ENCODE data around the gene HNRNPUL1. TPM values are rescaled to one million over a fixed set of nuclear protein-coding genes. Genes with fewer than 3 reads are reported as not detected.

HNRNPUL1 gene
- 75.9 TPM for total RNA-seq

DNA sequence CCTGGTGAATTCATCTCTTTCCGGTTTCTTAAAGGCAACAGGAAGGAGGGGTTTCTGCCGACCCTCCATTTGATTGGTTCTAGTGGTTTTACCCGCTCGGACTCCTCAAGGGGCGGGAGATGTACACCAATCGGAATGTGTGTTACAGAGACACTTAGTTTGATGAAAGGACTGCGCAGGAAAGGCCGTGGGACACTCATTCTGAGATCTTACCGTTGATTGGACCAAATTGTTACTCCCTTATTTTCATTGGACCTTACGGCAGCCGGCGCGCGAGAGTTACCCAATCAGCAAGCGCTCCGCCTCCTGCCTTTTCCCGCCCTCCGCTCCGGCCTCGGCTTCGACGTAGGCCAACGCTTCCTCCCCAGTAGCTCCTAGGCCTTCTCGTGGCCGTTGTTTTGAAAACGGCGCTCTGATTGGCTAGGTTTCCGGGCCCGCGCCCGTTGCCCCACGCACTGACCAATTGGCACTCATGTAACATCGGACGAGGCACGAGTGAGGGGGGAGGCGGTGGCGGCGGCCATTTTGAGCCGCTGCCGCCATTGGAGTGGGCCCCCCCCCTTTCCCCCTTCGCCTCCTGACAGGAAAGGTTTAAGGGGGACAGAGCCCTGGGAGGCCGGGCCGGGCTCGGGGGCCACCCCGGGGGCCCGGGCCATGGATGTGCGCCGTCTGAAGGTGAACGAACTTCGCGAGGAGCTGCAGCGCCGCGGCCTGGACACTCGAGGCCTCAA is at the start of gene HNRNPUL1:
Gene HNRNPUL1, plus strand, starts transcription at position 523 of the 731 bp plus-strand sequence. Its CDS starts 132 bp downstream, at position 655.

DNA sequence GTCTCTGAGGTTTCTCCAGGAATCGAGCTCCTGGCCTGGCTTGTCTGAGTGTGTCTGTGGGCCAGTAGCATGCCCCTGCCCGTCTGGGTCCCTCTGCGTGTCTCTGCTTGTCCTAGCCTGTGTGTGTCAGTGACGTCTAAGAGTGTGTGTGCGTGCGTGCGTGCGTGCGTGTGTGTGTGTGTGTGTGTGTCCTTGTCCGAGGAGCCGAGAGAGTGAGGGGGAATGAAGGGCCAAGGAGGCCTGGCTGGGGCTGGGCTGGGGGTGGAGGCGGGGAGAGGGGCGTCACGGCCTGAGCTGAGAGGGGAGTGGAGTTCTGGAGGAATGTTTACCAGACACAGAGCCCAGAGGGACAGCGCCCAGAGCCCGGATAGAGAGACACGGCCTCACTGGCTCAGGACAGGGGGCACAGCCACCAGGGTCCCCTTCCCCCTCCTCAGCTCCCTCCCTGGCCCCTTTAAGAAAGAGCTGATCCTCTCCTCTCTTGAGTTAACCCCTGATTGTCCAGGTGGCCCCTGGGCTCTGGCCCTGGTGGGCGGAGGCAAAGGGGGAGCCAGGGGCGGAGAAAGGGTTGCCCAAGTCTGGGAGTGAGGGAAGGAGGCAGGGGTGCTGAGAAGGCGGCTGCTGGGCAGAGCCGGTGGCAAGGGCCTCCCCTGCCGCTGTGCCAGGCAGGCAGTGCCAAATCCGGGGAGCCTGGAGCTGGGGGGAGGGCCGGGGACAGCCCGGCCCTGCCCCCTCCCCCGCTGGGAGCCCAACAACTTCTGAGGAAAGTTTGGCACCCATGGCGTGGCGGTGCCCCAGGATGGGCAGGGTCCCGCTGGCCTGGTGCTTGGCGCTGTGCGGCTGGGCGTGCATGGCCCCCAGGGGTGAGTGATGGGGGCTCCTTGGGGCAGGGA is 45.3 kb upstream of the HNRNPUL1 start, which contains the start of gene AXL:
Gene AXL, plus strand, starts transcription at position 609 of the 893 bp plus-strand sequence. Its CDS starts 170 bp downstream, at position 779.

GRCh38 chr19:41310033-41310831 is 46.1 kb downstream of the HNRNPUL1 start, which contains the start of gene CCDC97:
CCDC97 (plus strand) TSS chr19:41310172; CDS start chr19:41310311, 139 bp downstream.

DNA sequence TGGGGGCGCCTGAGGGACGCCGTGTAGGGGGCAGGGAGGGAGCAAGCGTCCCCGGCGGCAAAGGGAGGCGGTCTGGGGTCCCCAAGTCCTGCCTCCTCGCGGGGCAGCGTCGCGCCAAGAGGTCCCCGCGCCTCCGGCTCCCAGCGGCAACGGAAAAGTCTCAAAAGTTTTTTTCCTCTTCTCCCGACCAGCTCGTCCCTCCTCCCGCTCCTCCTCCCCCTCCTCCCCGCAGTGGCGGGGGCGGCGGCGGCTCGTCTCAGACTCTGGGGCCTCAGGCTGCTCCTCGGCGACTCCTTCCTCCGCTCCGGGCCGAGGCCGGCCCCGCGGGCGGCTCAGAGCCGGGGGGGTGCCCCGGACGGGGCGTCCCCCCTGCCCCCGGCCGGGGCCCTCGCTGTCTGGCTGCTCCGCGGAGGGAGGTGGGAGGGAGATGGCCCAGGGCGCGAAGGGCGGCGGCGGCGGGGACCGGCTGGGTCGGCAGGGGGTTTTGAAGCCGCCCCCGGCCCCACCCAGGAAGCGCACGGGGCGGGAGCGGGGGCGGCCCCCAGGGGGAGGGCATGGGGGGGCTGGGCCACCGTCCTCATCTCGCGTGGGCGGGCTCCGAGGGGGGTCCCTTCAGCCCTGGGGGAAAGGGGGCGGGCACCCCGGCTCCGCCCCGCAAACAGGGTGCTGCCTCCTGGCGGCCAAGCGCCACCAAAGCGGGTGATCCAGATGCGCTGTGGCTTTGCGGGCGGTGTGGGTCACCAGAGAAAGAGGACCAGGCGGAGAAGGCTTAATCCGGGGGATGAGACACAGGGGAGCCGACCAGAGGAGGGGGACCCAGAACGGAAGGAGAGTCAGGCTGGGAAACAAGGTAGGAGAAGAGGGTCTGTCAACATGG is 89.5 kb downstream of the HNRNPUL1 start, which contains the start of gene TGFB1:
Gene TGFB1, minus strand, starts transcription at position 457 of the 877 bp plus-strand sequence. CDS start 878 bp downstream, outside the sequence.

Small RNA genes lying within 50 kb of the gene (small RNA-seq; reads per million reads assigned to genes)
- gene RN7SL34P: not detected

Other genes with a start within 250 kb of the HNRNPUL1 start
- not detected for gene CYP2A13, start 175.9 kb upstream of the HNRNPUL1 start, total RNA-seq
- not detected for gene CYP2F1, start 149.9 kb upstream of the HNRNPUL1 start, total RNA-seq
- 3.2 TPM for gene CYP2S1, start 71.2 kb upstream of the HNRNPUL1 start, total RNA-seq
- gene AXL, start 45.1 kb upstream of the HNRNPUL1 start, total RNA-seq: 10.4 TPM
- 5.8 TPM for gene CCDC97, start 45.8 kb downstream of the HNRNPUL1 start, total RNA-seq
- 3.0 TPM for gene TGFB1, start 89.5 kb downstream of the HNRNPUL1 start, total RNA-seq
- 6.0 TPM for gene B9D2, start 99.8 kb downstream of the HNRNPUL1 start, total RNA-seq
- 17.3 TPM for gene TMEM91, start 112.2 kb downstream of the HNRNPUL1 start, total RNA-seq
- gene EXOSC5, start 133.0 kb downstream of the HNRNPUL1 start, total RNA-seq: 16.6 TPM
- gene BCKDHA, start 133.4 kb downstream of the HNRNPUL1 start, total RNA-seq: 26.3 TPM
- gene B3GNT8, start 163.0 kb downstream of the HNRNPUL1 start, total RNA-seq: not detected
- gene DMAC2, start 175.5 kb downstream of the HNRNPUL1 start, total RNA-seq: 23.3 TPM
- gene ERICH4, start 178.8 kb downstream of the HNRNPUL1 start, total RNA-seq: not detected